ENCODE measurements around the gene ANAPC4. TPM values are rescaled to one million over a fixed set of nuclear protein-coding genes. Genes with fewer than 3 reads are reported as not detected.
"Not testable (repeated sequence)": the region's sequence is repeated elsewhere in the genome, so short reads cannot be mapped to it uniquely, and the experiment has no call there.

The ANAPC4 gene
- total RNA-seq, 1 experiment from 2014 or later: 22.8 TPM

GRCh38 chr4:25370242-25370641 is 6.8 kb upstream of the ANAPC4 start:
- H3K27me3 ChIP-seq (ENCODE audit: control insufficient read depth, insufficient read depth, low read length): no peaks in the 10 kb centered on the region
- ChIA-PET CTCF (no interaction called here), POLR2A (no interaction called here)
- H3K4me3 ChIP-seq (ENCODE audit: low read depth in 2 of 2, low read length in 2 of 2): no peak overlapping the region
- H3K9me3 ChIP-seq (ENCODE audit: control insufficient read depth, insufficient read depth, low read depth, low read length): no peaks in the 10 kb centered on the region
- no peaks in the 10 kb centered on the region; the same call in 1 of the 2 replicates for H3K4me1 ChIP-seq (ENCODE audit: control insufficient read depth, insufficient read depth, low read length)
- no peak for ATAC-seq
- in situ Hi-C loops (cut with HindIII; ENCODE audit: low pct_unique_long_range_greater_than_20kb, low sequenced_read_pairs): no loop called here
- TF ChIP-seq REST (IDR thresholded peaks at IDR 0.05; ENCODE audit: insufficient read depth in 1 of 2, low read depth in 2 of 2, low read length in 1 of 2) (no peak), TCF7L2 (IDR thresholded peaks at IDR 0.05; ENCODE audit: low read depth, low read length) (no peak), CTCF (IDR thresholded peaks at IDR 0.05) (no peak)
- no peak for DNase-seq (ENCODE audit: low read depth, low spot score)
- H3K36me3 ChIP-seq (ENCODE audit: control insufficient read depth, insufficient read depth, low read length): no peaks in the 10 kb centered on the region; the same call in 1 of the 2 replicates
- H3K27ac ChIP-seq (ENCODE audit: low read length): no peak overlapping the region
- intact Hi-C loops (cut with micrococcal nuclease; ENCODE audit: unreplicated experiment): no loop called here
- BruUV-seq (replicated peaks): no TSS peak

- H3K4me1 ChIP-seq (ENCODE audit: control insufficient read depth, insufficient read depth, low read length); intact Hi-C loops (cut with micrococcal nuclease; ENCODE audit: unreplicated experiment); DNase-seq (ENCODE audit: low read depth, low spot score); H3K4me3 ChIP-seq (ENCODE audit: low read depth in 2 of 2, low read length in 2 of 2); H3K27me3 ChIP-seq (ENCODE audit: control insufficient read depth, insufficient read depth, low read length); CTCF ChIA-PET; H3K36me3 ChIP-seq (ENCODE audit: control insufficient read depth, insufficient read depth, low read length); H3K9me3 ChIP-seq (ENCODE audit: control insufficient read depth, insufficient read depth, low read depth, low read length); H3K27ac ChIP-seq (ENCODE audit: low read length); ATAC-seq; in situ Hi-C loops (cut with HindIII; ENCODE audit: low pct_unique_long_range_greater_than_20kb, low sequenced_read_pairs); BruUV-seq (replicated peaks); POLR2A ChIA-PET: not testable (repeated sequence)
Observed at GRCh38 chr4:25372549-25372948, 4.5 kb upstream of the ANAPC4 start.

- ChIA-PET CTCF (no interaction called here), POLR2A (interaction anchor here (0.6 kb wide), 1 partner anchor 237 kb away, joined by 5 read pairs; no protein-coding TSS in a partner anchor)
- H3K27ac ChIP-seq (ENCODE audit: low read length): peak overlapping the region; percentile 83
- H3K36me3 ChIP-seq (ENCODE audit: control insufficient read depth, insufficient read depth, low read length): peaks cover 11% of the 10 kb centered on the region
- DNase-seq (ENCODE audit: low read depth, low spot score) (no peak), ATAC-seq (no peak)
- in situ Hi-C loops (cut with HindIII; ENCODE audit: low pct_unique_long_range_greater_than_20kb, low sequenced_read_pairs): no loop called here
- peaks cover 4% of the 10 kb centered on the region; the same call in 1 of the 2 replicates for H3K4me1 ChIP-seq (ENCODE audit: control insufficient read depth, insufficient read depth, low read length)
- TF ChIP-seq POLR2AphosphoS5 (IDR thresholded peaks at IDR 0.05; ENCODE audit: low read depth, low read length): no peak
- TF ChIP-seq SIN3A (IDR thresholded peaks at IDR 0.05; ENCODE audit: borderline replicate concordance, insufficient read depth, low read depth, low read length): no peak
- no peak for TF ChIP-seq CTCF (IDR thresholded peaks at IDR 0.05)
- no peak for TF ChIP-seq TCF7L2 (IDR thresholded peaks at IDR 0.05; ENCODE audit: low read depth, low read length)
- TF ChIP-seq REST (IDR thresholded peaks at IDR 0.05; ENCODE audit: insufficient read depth in 1 of 2, low read depth in 2 of 2, low read length in 1 of 2): no peak
- no peaks in the 10 kb centered on the region for H3K27me3 ChIP-seq (ENCODE audit: control insufficient read depth, insufficient read depth, low read length)
- H3K9me3 ChIP-seq (ENCODE audit: control insufficient read depth, insufficient read depth, low read depth, low read length): no peaks in the 10 kb centered on the region
- H3K4me3 ChIP-seq (ENCODE audit: low read depth in 2 of 2, low read length in 2 of 2): peak overlapping the region; percentile 88 to 91
- BruUV-seq (replicated peaks): no TSS peak
- intact Hi-C loops (cut with micrococcal nuclease; ENCODE audit: unreplicated experiment): no loop called here
Observed at GRCh38 chr4:25377572-25378436, 741 bp downstream of the ANAPC4 start.
